H1 (cell line): Measurements from ENCODE around the gene ARRDC2. TPM values are rescaled to one million over a fixed set of nuclear protein-coding genes. Genes with fewer than 3 reads are reported as not detected.
A peak's percentile ranks its signal among the peaks of the same experiment; 100 is the strongest.

Experiments
- CTCF ChIA-PET: fragments of 300-600 bp; sonication (Branson Sonifier 250); formaldehyde crosslinking; loops from one replicate; lab custom pipeline; 2021; ENCODE audit not compliant: partially characterized antibody; lab: Charles Lee
- POLR2A ChIA-PET: fragments of 300-600 bp; sonication (Branson Sonifier 250); formaldehyde crosslinking; loops from one replicate; lab custom pipeline; 2021; ENCODE audit warnings: inconsistent platforms; ENCODE audit not compliant: partially characterized antibody; lab: Charles Lee
- DNase-seq, 2 experiments: peaks; one replicate each; pipeline versions ENCODE4 v3.0.0 to v3.0.0-alpha.2; 2010 to 2022; ENCODE audit warnings: low spot score in 2 of 2, low read depth in 1 of 2, mixed read lengths in 1 of 2
- FAIRE-seq: peaks from 2 replicates; lab custom pipeline; 2011; peaks lifted over from hg19 to GRCh38; lab: Jason Lieb, UNC
- H2AFZ ChIP-seq: 2 replicates; pipeline ENCODE4 v1.8.1; 2012; ENCODE audit warnings: low read length, inconsistent platforms
- H2AK5ac ChIP-seq: 2 replicates; pipeline ENCODE4 v1.6.1; 2013; ENCODE audit warnings: low read depth, low read length
- H2BK120ac ChIP-seq: replicated peaks from 2 replicates; pipeline ENCODE3; 2013; ENCODE audit warnings: low read depth, low read length, inconsistent platforms
- H2BK12ac ChIP-seq: 2 replicates; pipeline ENCODE4 v1.6.1; 2013; ENCODE audit warnings: low read depth, low read length
- H2BK15ac ChIP-seq: 2 replicates; pipeline ENCODE4 v1.6.1; 2013; ENCODE audit warnings: low read length
- H2BK20ac ChIP-seq: 2 replicates; pipeline ENCODE4 v1.6.1; 2013; ENCODE audit warnings: low read length
- H2BK5ac ChIP-seq: 2 replicates; pipeline ENCODE4 v1.6.1; 2013; ENCODE audit warnings: low read depth, low read length
- H3K14ac ChIP-seq: 2 replicates; pipeline ENCODE4 v1.6.1; 2013; ENCODE audit warnings: inconsistent platforms; ENCODE audit not compliant: insufficient read length
- H3K18ac ChIP-seq: 2 replicates; pipeline ENCODE4 v1.6.1; 2013; ENCODE audit warnings: low read length; ENCODE audit errors: extremely low read depth
- H3K23ac ChIP-seq: 2 replicates; pipeline ENCODE4 v1.6.1; 2013; ENCODE audit warnings: inconsistent platforms; ENCODE audit not compliant: insufficient read length
- H3K23me2 ChIP-seq: 2 replicates; pipeline ENCODE4 v1.6.1; 2013; ENCODE audit warnings: low read depth, low read length
- H3K27ac ChIP-seq: 2 replicates; pipeline ENCODE4 v1.6.1; 2011; ENCODE audit warnings: low read depth, low read length, inconsistent platforms
- H3K27me3 ChIP-seq, 4 experiments: replicated peaks in 1 of 4; 1 replicate in 1 of 4; 2 replicates in 3 of 4; pipeline versions ENCODE4 v1.6.1 to v1.8.1; 2011 to 2013; ENCODE audit warnings: low read length in 3 of 4, mild to moderate bottlenecking in 3 of 4, inconsistent platforms in 2 of 4, mixed read lengths in 2 of 4, moderate library complexity in 1 of 4; ENCODE audit not compliant: control insufficient read depth in 3 of 4, insufficient read depth in 3 of 4; ENCODE audit errors: extremely low read depth in 1 of 4
- H3K36me3 ChIP-seq, 4 experiments: 2 replicates each; pipeline versions ENCODE4 v1.6.1 to v1.8.1; 2011 to 2013; ENCODE audit warnings: mild to moderate bottlenecking in 4 of 4, low read length in 3 of 4, moderate library complexity in 2 of 4, control low read depth in 1 of 4, inconsistent platforms in 1 of 4; ENCODE audit not compliant: insufficient read depth in 4 of 4, control insufficient read depth in 2 of 4
- H3K4ac ChIP-seq: replicated peaks from 2 replicates; pipeline ENCODE3; 2013; ENCODE audit warnings: low read length, low read depth, mixed read lengths, inconsistent platforms; ENCODE audit not compliant: insufficient read length
- H3K4me1 ChIP-seq, 4 experiments: replicated peaks in 1 of 4; 1 replicate in 1 of 4; 2 replicates in 3 of 4; pipeline versions ENCODE4 v1.6.1 to v1.8.1; 2011 to 2013; ENCODE audit warnings: low read length in 3 of 4, inconsistent platforms in 2 of 4, mixed read lengths in 1 of 4; ENCODE audit not compliant: insufficient read depth in 4 of 4, control insufficient read depth in 3 of 4
- H3K4me2 ChIP-seq, 2 experiments: 2 replicates each; pipeline versions ENCODE4 v1.6.1 to v1.8.1; 2011 to 2013; ENCODE audit warnings: low read depth in 2 of 2, low read length in 2 of 2, control low read depth in 1 of 2, inconsistent platforms in 1 of 2, mild to moderate bottlenecking in 1 of 2; ENCODE audit not compliant: insufficient read depth in 1 of 2
- H3K4me3 ChIP-seq, 4 experiments: fragments of 200-600, 300-600 bp in 1 of 4; sonication (generic), shearing (Covaris generic), sonication (Bioruptor Twin) in 1 of 4; 2 replicates each; pipeline versions ENCODE4 v1.5.1 to v1.8.1; 2011 to 2016; ENCODE audit warnings: low read length in 4 of 4, low read depth in 3 of 4, control low read depth in 2 of 4, inconsistent platforms in 2 of 4, mild to moderate bottlenecking in 2 of 4, mixed read lengths in 1 of 4, moderate library complexity in 1 of 4; ENCODE audit not compliant: insufficient read depth in 2 of 4; ENCODE audit errors: extremely low read depth in 1 of 4
- H3K56ac ChIP-seq: replicated peaks from 2 replicates; pipeline ENCODE3; 2013; ENCODE audit warnings: low read depth, mild to moderate bottlenecking, mixed read lengths, low read length, inconsistent platforms; ENCODE audit not compliant: insufficient read length
- H3K79me1 ChIP-seq: 2 replicates; pipeline ENCODE4 v1.6.1; 2013; ENCODE audit warnings: low read depth, low read length, control low read depth
- H3K79me2 ChIP-seq, 2 experiments: 2 replicates each; pipeline versions ENCODE4 v1.6.1 to v1.8.1; 2012 to 2013; ENCODE audit warnings: low read length in 2 of 2, mild to moderate bottlenecking in 2 of 2, inconsistent platforms in 1 of 2; ENCODE audit not compliant: insufficient read depth in 2 of 2, control insufficient read depth in 1 of 2
- H3K9ac ChIP-seq, 4 experiments: replicated peaks in 1 of 4; 1 replicate in 1 of 4; 2 replicates in 3 of 4; pipeline versions ENCODE4 v1.6.1 to v1.8.1; 2011 to 2013; ENCODE audit warnings: low read depth in 3 of 4, low read length in 3 of 4, control low read depth in 2 of 4, mild to moderate bottlenecking in 2 of 4, moderate library complexity in 2 of 4, inconsistent platforms in 1 of 4; ENCODE audit errors: extremely low read depth in 1 of 4
- H3K9me3 ChIP-seq, 2 experiments: 2 replicates each; pipeline versions ENCODE4 v1.6.1 to v1.8.1; 2012 to 2013; ENCODE audit warnings: mild to moderate bottlenecking in 2 of 2, moderate library complexity in 2 of 2, control low read depth in 1 of 2, inconsistent platforms in 1 of 2, low read depth in 1 of 2, low read length in 1 of 2, mixed read lengths in 1 of 2; ENCODE audit not compliant: insufficient read depth in 2 of 2
- H4K20me1 ChIP-seq, 2 experiments: replicated peaks in 1 of 2; 2 replicates each; pipeline versions ENCODE3 to v1.8.1; 2011 to 2013; ENCODE audit warnings: inconsistent platforms in 2 of 2, low read length in 2 of 2, mild to moderate bottlenecking in 1 of 2; ENCODE audit not compliant: insufficient read depth in 2 of 2, control insufficient read depth in 1 of 2
- H4K5ac ChIP-seq: 2 replicates; pipeline ENCODE4 v1.6.1; 2013; ENCODE audit warnings: low read length, low read depth, mixed read lengths, inconsistent platforms; ENCODE audit not compliant: insufficient read length
- H4K8ac ChIP-seq: 2 replicates; pipeline ENCODE4 v1.8.0; 2013; ENCODE audit warnings: mild to moderate bottlenecking, moderate library complexity, low read length, inconsistent platforms; ENCODE audit not compliant: insufficient read depth; ENCODE audit errors: extremely low read depth
- H4K91ac ChIP-seq: replicated peaks from 2 replicates; pipeline ENCODE3; 2013; ENCODE audit warnings: low read length, mixed read lengths, inconsistent platforms; ENCODE audit not compliant: insufficient read length
- BACH1 ChIP-seq: IDR thresholded peaks from 2 replicates; pipeline ENCODE4 v1.6.1; 2012; ENCODE audit warnings: low read length, improper control_type of control experiment
- WGBS, 2 experiments: shearing (Covaris generic) in 1 of 2; methylation state at CpG; one replicate each; pipeline versions ENCODE4 v1.1.6 to v1.1.7; 2013 to 2015; ENCODE audit warnings: low lambda C conversion rate in 2 of 2, mixed read lengths in 2 of 2, inconsistent platforms in 1 of 2, low coverage in 1 of 2, missing lambda C conversion rate in 1 of 2; ENCODE audit not compliant: insufficient replicate concordance in 2 of 2, insufficient coverage in 1 of 2, insufficient read length in 1 of 2; ENCODE audit errors: extremely low coverage in 1 of 2, missing lambda C conversion rate in 1 of 2; 5-methylcytosine and 5-hydroxymethylcytosine counted together
- polyA plus RNA-seq, 7 experiments: library from polyadenylated mRNA; depleted of rRNA in 3 of 7; stranded (reverse) in 5 of 7; unstranded in 2 of 7; fragments of >200 nt in 5 of 7; fragments of 200-250 nt in 2 of 7; gene quantifications; 1 replicate in 5 of 7; 2 replicates in 1 of 7; 4 replicates in 1 of 7; pipeline versions ENCODE4 v1.2.1 to v1.2.3, GENCODE V29; 2011 to 2013; ENCODE audit warnings: missing spikeins in 2 of 7, mixed read lengths in 2 of 7
- total RNA-seq: library from RNA; stranded (reverse); fragmentation: NEBNext Ultra II Directional; extraction: Animal tissue kit (Norgen Biotek cat#: 25700); gene quantifications from 2 replicates; pipeline ENCODE4 v1.2.1, GENCODE V29; 2021
- TF ChIP-seq, protein P1 (sequence below): IDR thresholded peaks from 2 replicates; pipeline ENCODE4 v1.6.1; 2012; ENCODE audit warnings: inconsistent platforms

The ARRDC2 gene
- total and polyA plus RNA-seq, 2 of the 8 experiments (the other 6 are each of a cell fraction or from before 2014, with no cell fraction given): 5.4 to 6.9 TPM

DNA sequence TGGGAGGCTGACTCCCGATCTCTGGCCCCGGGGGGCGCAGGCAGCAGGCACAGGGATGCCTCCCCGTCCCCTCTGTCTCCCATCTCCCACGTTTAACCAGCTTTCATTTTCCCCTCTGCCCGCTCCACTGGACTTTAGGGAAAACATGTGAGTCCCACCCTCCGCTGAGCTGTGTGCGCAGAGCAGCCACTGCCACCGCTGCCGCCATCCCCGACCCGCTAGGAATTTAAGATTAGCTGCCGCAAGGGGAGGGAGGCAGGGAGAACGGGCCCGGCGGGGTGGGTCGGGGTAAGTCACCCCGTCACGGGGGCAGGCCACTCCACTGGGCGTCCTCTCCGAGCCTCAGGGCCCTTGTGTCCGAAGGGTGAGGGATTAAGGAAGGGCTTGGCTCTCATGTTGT is 25.5 kb upstream of the ARRDC2 start:
- H3K79me1 ChIP-seq: no peaks in the 10 kb centered on the region; the same call in none of the 2 replicates
- no peak overlapping the region for H3K18ac ChIP-seq
- no peak overlapping the region for H2BK12ac ChIP-seq
- H2BK5ac ChIP-seq: no peak overlapping the region
- H2BK20ac ChIP-seq: no peak overlapping the region
- H3K4me1 ChIP-seq: no peaks in the 10 kb centered on the region
- H3K4me2 ChIP-seq: no peak overlapping the region
- H3K9ac ChIP-seq: no peak overlapping the region
- H3K9me3 ChIP-seq: no peaks in the 10 kb centered on the region
- H3K14ac ChIP-seq: no peak overlapping the region
- no peaks in the 10 kb centered on the region for H3K23me2 ChIP-seq
- H4K20me1 ChIP-seq: no peaks in the 10 kb centered on the region
- no peak overlapping the region for H3K56ac ChIP-seq
- no peak overlapping the region for H3K4me3 ChIP-seq
- H3K4ac ChIP-seq: no peak overlapping the region
- H2BK15ac ChIP-seq: no peak overlapping the region
- H3K23ac ChIP-seq: no peak overlapping the region
- FAIRE-seq (no peak), DNase-seq (no peak)
- H2AFZ ChIP-seq: no peak overlapping the region
- CTCF ChIA-PET: interaction anchor here (0.7 to 2.2 kb wide), 5 partner anchors 14 to 44 kb away, joined by 3 to 9 read pairs (median 3); no protein-coding TSS in a partner anchor
- H2BK120ac ChIP-seq: no peak overlapping the region
- no peaks in the 10 kb centered on the region for H3K79me2 ChIP-seq
- H3K27me3 ChIP-seq: no peaks in the 10 kb centered on the region; a peak in 1 of 7 replicates
- POLR2A ChIA-PET: interaction anchor here (1.0 to 1.9 kb wide), 4 partner anchors 16 to 123 kb away, joined by 3 to 4 read pairs (median 3); partner anchors contain the start of gene RPL18A
- H3K36me3 ChIP-seq: peaks cover 0 to 5% (median 1%) of the 10 kb centered on the region in 4 experiments; a peak in 1 of 8 replicates
- H4K8ac ChIP-seq: 0 out of 2 replicates have a peak overlapping the region, but pooled peaks have one; percentile 59
- no peak overlapping the region for H4K91ac ChIP-seq
- no peak overlapping the region for H3K27ac ChIP-seq
- TF ChIP-seq, protein P1, sequence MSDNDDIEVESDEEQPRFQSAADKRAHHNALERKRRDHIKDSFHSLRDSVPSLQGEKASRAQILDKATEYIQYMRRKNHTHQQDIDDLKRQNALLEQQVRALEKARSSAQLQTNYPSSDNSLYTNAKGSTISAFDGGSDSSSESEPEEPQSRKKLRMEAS: no peak
- TF ChIP-seq BACH1: no peak
- 92% methylated on average over 18 of the region's 22 CpGs; no CpG with 5 or more reads in 1 of the 2 experiments for WGBS, 2 experiments
- H2AK5ac ChIP-seq: no peak overlapping the region
- no peak overlapping the region for H4K5ac ChIP-seq
